ENCODE measurements around the gene KCNIP2.

DNA sequence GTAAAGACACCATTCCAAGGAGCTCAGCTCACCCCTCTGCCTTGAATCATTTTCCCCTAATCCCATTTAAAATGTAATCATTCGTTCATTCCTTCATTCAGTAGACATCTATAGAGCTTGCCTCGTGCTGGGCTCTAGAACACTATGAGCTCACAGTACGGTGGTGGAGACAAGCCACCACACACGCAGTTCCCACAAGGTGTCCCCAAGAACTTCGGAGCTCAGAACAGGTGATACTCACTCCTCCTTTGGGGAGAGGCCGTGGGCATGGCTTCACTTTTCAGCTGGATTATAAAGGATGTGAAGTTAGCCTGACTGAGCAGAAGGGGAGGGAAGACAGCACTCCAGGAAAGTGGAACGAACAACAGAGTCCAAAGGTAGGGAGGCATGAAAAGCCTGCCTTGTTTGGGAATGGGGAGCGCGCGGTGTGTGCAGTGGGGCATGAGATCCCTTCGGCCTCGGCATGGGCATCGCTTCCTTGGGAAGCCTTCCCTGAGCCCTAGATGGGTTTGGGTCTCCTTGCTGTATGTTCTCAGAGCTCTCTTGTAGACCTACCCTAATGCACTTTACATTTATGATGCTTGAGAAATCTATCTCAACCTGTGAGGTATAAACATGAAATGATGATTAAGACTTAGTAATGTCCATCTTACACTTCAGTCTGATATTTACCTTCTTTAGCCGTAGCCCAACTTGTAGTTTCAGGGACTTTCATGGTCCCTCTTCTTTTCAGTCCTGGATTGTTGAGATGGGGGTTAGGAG lies 24.5 kb downstream of the KCNIP2 start:
- no peak for TF ChIP-seq POLR2A (IDR thresholded peaks at IDR 0.05; ENCODE audit: low read length)
- TF ChIP-seq GATA1 (IDR thresholded peaks at IDR 0.05; ENCODE audit: low read depth, low read length) = no peak

Measured in erythroblast (primary cell).